Activated T-helper 2 cell treated with anti-CD3 and anti-CD28 coated beads, Interferon-gamma antibody, Interleukin-2, Interleukin-4, amounts not matched to agents 10 μg/mL and 5 μg/mL and 100 μg/mL, durations not matched to agents 14 hours and 24 hours and 36 hours (primary cell): ENCODE data around the gene BMP6. TPM values are rescaled to one million over a fixed set of nuclear protein-coding genes. Genes with fewer than 3 reads are reported as not detected.

Experiments
- DNase-seq: peaks from one replicate; pipeline ENCODE4 v3.0.0; 2021; ENCODE audit warnings: low spot score
- H3K27ac Mint-ChIP-seq: one replicate; pipeline ENCODE4 v1.8.0; 2021; ENCODE audit warnings: mixed read lengths
- H3K27me3 Mint-ChIP-seq: one replicate; pipeline ENCODE4 v1.8.0; 2021; ENCODE audit warnings: low read depth, mixed read lengths
- H3K36me3 Mint-ChIP-seq: one replicate; pipeline ENCODE4 v1.8.0; 2021; ENCODE audit warnings: low read depth, mixed read lengths
- H3K4me1 Mint-ChIP-seq: one replicate; pipeline ENCODE4 v1.8.0; 2021; ENCODE audit warnings: low read depth, mixed read lengths
- H3K4me3 Mint-ChIP-seq: one replicate; pipeline ENCODE4 v1.8.0; 2021; ENCODE audit warnings: low read depth, mild to moderate bottlenecking, moderate library complexity, mixed read lengths
- H3K9me3 Mint-ChIP-seq: one replicate; pipeline ENCODE4 v1.8.0; 2021; ENCODE audit warnings: mixed read lengths
- intact Hi-C: fragments of 100-400 bp; cut with micrococcal nuclease; formaldehyde crosslinking; loops from one replicate; pipeline ENCODE4 v1.15.1; 2023
- total RNA-seq: library from RNA; stranded (reverse); gene quantifications from 2 replicates; pipeline ENCODE4 v1.2.3, GENCODE V29; 2022

Gene BMP6
- total RNA-seq, 1 donor from 2014 or later: 1.1 TPM

- intact Hi-C loops: loop anchor here (5.0 to 10.0 kb wide), 3 partner anchors 94 to 522 kb away; partner anchors contain the start of gene SLC35B3
- no peaks in the 10 kb centered on the region for H3K9me3 Mint-ChIP-seq
- no peak overlapping the region for H3K4me3 Mint-ChIP-seq
- H3K4me1 Mint-ChIP-seq: peaks cover 8% of the 10 kb centered on the region
- H3K27me3 Mint-ChIP-seq: peaks cover 3% of the 10 kb centered on the region
- H3K27ac Mint-ChIP-seq: no peak overlapping the region
- no peak for DNase-seq
- H3K36me3 Mint-ChIP-seq: peaks cover 7% of the 10 kb centered on the region
Observed at GRCh38 chr6:7912736-7913517, 187.0 kb downstream of the BMP6 start.

GRCh38 chr6:7914311-7914710, 188.4 kb downstream of the BMP6 start:
- Mint-ChIP-seq H3K4me3 (no peak overlapping the region), H3K27me3 (peaks cover 5% of the 10 kb centered on the region), H3K27ac (no peak overlapping the region), H3K36me3 (peaks cover 4% of the 10 kb centered on the region), H3K9me3 (no peaks in the 10 kb centered on the region), H3K4me1 (peaks cover 3% of the 10 kb centered on the region)
- DNase-seq: no peak
- intact Hi-C loops: loop anchor here (5.0 to 10.0 kb wide), 3 partner anchors 93 to 520 kb away; partner anchors contain the start of gene SLC35B3

GRCh38 chr6:7914991-7915789, 189.3 kb downstream of the BMP6 start:
- peaks cover 1% of the 10 kb centered on the region for H3K4me1 Mint-ChIP-seq
- peaks cover 5% of the 10 kb centered on the region for H3K27me3 Mint-ChIP-seq
- H3K9me3 Mint-ChIP-seq: no peaks in the 10 kb centered on the region
- intact Hi-C loops: loop anchor here (5.0 to 10.0 kb wide), 3 partner anchors 92 to 520 kb away; partner anchors contain the start of gene SLC35B3
- no peaks in the 10 kb centered on the region for H3K36me3 Mint-ChIP-seq
- no peak for DNase-seq
- H3K27ac Mint-ChIP-seq: no peak overlapping the region
- no peak overlapping the region for H3K4me3 Mint-ChIP-seq

- intact Hi-C loops: loop anchor here (10.0 kb wide), 1 partner anchor 518 kb away; the partner anchor contains the start of gene SLC35B3
- Mint-ChIP-seq H3K4me3 (no peak overlapping the region), H3K27me3 (peaks cover 5% of the 10 kb centered on the region), H3K4me1 (no peaks in the 10 kb centered on the region), H3K9me3 (no peaks in the 10 kb centered on the region), H3K36me3 (no peaks in the 10 kb centered on the region), H3K27ac (no peak overlapping the region)
- no peak for DNase-seq
Observed at GRCh38 chr6:7916959-7917358, 191.1 kb downstream of the BMP6 start.

- intact Hi-C loops: loop anchor here (10.0 kb wide), 1 partner anchor 517 kb away; the partner anchor contains the start of gene SLC35B3
- H3K4me3 Mint-ChIP-seq: no peak overlapping the region
- no peak for DNase-seq
- peaks cover 5% of the 10 kb centered on the region for H3K27me3 Mint-ChIP-seq
- no peaks in the 10 kb centered on the region for H3K36me3 Mint-ChIP-seq
- H3K4me1 Mint-ChIP-seq: no peaks in the 10 kb centered on the region
- H3K27ac Mint-ChIP-seq: no peak overlapping the region
- no peaks in the 10 kb centered on the region for H3K9me3 Mint-ChIP-seq
Observed at GRCh38 chr6:7917729-7918128, 191.8 kb downstream of the BMP6 start.

- intact Hi-C loops: loop anchor here (10.0 kb wide), 1 partner anchor 516 kb away; the partner anchor contains the start of gene SLC35B3
- Mint-ChIP-seq H3K27me3 (peaks cover 5% of the 10 kb centered on the region), H3K4me1 (no peaks in the 10 kb centered on the region), H3K4me3 (no peak overlapping the region), H3K27ac (no peak overlapping the region), H3K36me3 (no peaks in the 10 kb centered on the region), H3K9me3 (no peaks in the 10 kb centered on the region)
- DNase-seq: no peak
Observed at GRCh38 chr6:7918403-7918802, 192.5 kb downstream of the BMP6 start.

GRCh38 chr6:7919871-7920270, 194.0 kb downstream of the BMP6 start:
- Mint-ChIP-seq H3K4me1 (no peaks in the 10 kb centered on the region), H3K4me3 (no peak overlapping the region), H3K36me3 (no peaks in the 10 kb centered on the region), H3K27me3 (peaks cover 10% of the 10 kb centered on the region), H3K9me3 (peaks cover 2% of the 10 kb centered on the region), H3K27ac (no peak overlapping the region)
- intact Hi-C loops: loop anchor here (10.0 kb wide), 1 partner anchor 515 kb away; the partner anchor contains the start of gene SLC35B3
- DNase-seq: no peak

- H3K27me3 Mint-ChIP-seq: peaks cover 10% of the 10 kb centered on the region
- intact Hi-C loops: no loop called here
Observed at GRCh38 chr6:7920425-7920824, 194.5 kb downstream of the BMP6 start.

GRCh38 chr6:7921046-7921445, 195.1 kb downstream of the BMP6 start:
- no peak for DNase-seq
- H3K36me3 Mint-ChIP-seq: no peaks in the 10 kb centered on the region
- no peak overlapping the region for H3K4me3 Mint-ChIP-seq
- H3K4me1 Mint-ChIP-seq: no peaks in the 10 kb centered on the region
- H3K27ac Mint-ChIP-seq: no peak overlapping the region
- H3K9me3 Mint-ChIP-seq: peaks cover 9% of the 10 kb centered on the region
- intact Hi-C loops: no loop called here
- peaks cover 7% of the 10 kb centered on the region for H3K27me3 Mint-ChIP-seq

More at GRCh38 chr6:7920425-7920824, 194.5 kb downstream of the BMP6 start:
- Mint-ChIP-seq H3K9me3 (peaks cover 6% of the 10 kb centered on the region), H3K4me1 (no peaks in the 10 kb centered on the region), H3K4me3 (no peak overlapping the region), H3K36me3 (no peaks in the 10 kb centered on the region), H3K27ac (no peak overlapping the region)
- no peak for DNase-seq

GRCh38 chr6:7921632-7922092, 195.8 kb downstream of the BMP6 start:
- DNase-seq: no peak
- intact Hi-C loops: no loop called here
- Mint-ChIP-seq H3K27ac (no peak overlapping the region), H3K4me3 (no peak overlapping the region), H3K4me1 (no peaks in the 10 kb centered on the region), H3K36me3 (no peaks in the 10 kb centered on the region), H3K27me3 (peaks cover 7% of the 10 kb centered on the region), H3K9me3 (peaks cover 9% of the 10 kb centered on the region)

- H3K36me3 Mint-ChIP-seq: no peaks in the 10 kb centered on the region
Observed at GRCh38 chr6:7922596-7922995, 196.7 kb downstream of the BMP6 start.

GRCh38 chr6:7924867-7925266, 199.0 kb downstream of the BMP6 start:
- H3K9me3 Mint-ChIP-seq: peaks cover 9% of the 10 kb centered on the region
- no peaks in the 10 kb centered on the region for H3K4me1 Mint-ChIP-seq
- peaks cover 16% of the 10 kb centered on the region for H3K27me3 Mint-ChIP-seq
- no peak overlapping the region for H3K4me3 Mint-ChIP-seq
- intact Hi-C loops: no loop called here
- H3K27ac Mint-ChIP-seq: no peak overlapping the region
- no peak for DNase-seq
- no peaks in the 10 kb centered on the region for H3K36me3 Mint-ChIP-seq

More at GRCh38 chr6:7922596-7922995, 196.7 kb downstream of the BMP6 start:
- H3K4me1 Mint-ChIP-seq: no peaks in the 10 kb centered on the region
- no peak for DNase-seq
- H3K4me3 Mint-ChIP-seq: no peak overlapping the region
- H3K9me3 Mint-ChIP-seq: peaks cover 9% of the 10 kb centered on the region
- peaks cover 9% of the 10 kb centered on the region for H3K27me3 Mint-ChIP-seq
- no peak overlapping the region for H3K27ac Mint-ChIP-seq
- intact Hi-C loops: no loop called here
